GM12892 (cell line): Measurements from ENCODE around the gene NR3C2. TPM values are rescaled to one million over a fixed set of nuclear protein-coding genes. Genes with fewer than 3 reads are reported as not detected.

ENCODE experiments used
- DNase-seq: peaks from one replicate; pipeline ENCODE4 v3.0.0; 2011; ENCODE audit not compliant: insufficient read length
- FAIRE-seq: peaks from 2 replicates; lab custom pipeline; 2011; peaks lifted over from hg19 to GRCh38; lab: Jason Lieb, UNC
- POLR2A ChIP-seq: IDR thresholded peaks from 2 replicates; pipeline ENCODE4 v1.6.1; 2011; ENCODE audit warnings: low read depth, low read length, control low read depth
- POLR2AphosphoS5 ChIP-seq: IDR thresholded peaks from 2 replicates; pipeline ENCODE4 v1.6.1; 2011; ENCODE audit warnings: low read depth, low read length, control low read depth
- TAF1 ChIP-seq: IDR thresholded peaks from 2 replicates; pipeline ENCODE4 v1.6.1; 2011; ENCODE audit warnings: low read depth, mild to moderate bottlenecking, control low read depth, low read length, borderline replicate concordance
- polyA plus RNA-seq: library from polyadenylated mRNA; unstranded; fragments of >200 nt; gene quantifications from one replicate; pipeline ENCODE4 v1.2.1, GENCODE V29; 2012; ENCODE audit warnings: missing spikeins, inconsistent platforms; ENCODE audit not compliant: missing spikeins

The NR3C2 gene
- polyA plus RNA-seq, result 0.25 TPM

DNA sequence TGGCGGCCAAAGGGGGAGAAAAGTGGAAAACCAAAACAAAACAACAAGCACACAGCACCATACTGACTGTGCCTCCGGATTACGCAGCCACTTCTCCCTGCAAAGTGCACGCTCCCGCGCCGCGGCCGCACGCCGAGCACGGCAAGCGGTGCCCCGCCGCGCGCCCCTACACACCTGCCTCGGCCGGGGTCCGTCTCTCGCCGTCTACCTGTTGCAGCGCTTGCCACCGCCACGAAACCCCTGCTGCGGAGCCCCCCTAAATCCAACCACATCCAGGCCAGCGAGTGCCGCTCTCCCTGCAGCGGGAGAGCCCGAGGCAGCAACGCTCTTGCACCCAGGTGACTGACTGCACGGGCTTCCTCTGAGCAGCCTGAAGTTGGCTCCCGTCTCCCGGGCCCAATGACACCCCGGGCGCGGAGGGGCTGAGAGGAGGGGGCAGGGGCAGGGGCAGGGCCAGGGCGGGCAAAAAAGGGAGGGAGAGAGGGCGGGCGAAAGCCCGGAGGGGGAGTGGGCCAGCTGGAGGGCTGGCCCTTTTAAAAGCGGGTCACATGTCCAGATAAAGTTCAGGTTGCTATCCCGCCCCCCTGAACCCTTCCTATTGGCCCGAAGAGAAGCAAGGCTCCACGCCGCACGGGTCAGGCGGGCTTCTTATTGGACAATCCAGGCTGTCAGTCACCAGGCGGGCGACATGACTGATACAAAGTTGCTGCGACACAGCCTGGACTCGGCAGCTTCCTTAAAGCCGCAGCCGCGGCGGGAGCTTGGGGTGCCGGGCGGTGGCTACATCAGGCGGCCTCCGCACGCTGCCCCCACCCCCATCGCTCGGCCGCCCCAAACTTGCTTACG is at the start of gene NR3C2:
TSS of gene NR3C2 (minus strand) at position 429 of the 846 bp plus-strand sequence.
- DNase-seq (peak; percentile 94), FAIRE-seq (peak; percentile 86)
- peak; percentile 65; the same call in 1 of the 2 replicates for TF ChIP-seq POLR2A
- TF ChIP-seq POLR2AphosphoS5, result peak; percentile 57; the same call in 1 of the 2 replicates
- TF ChIP-seq TAF1, result peak; percentile 20; the same call in 1 of the 2 replicates

- TF ChIP-seq POLR2AphosphoS5 (no peak), POLR2A (no peak), TAF1 (no peak)
- DNase-seq (no peak), FAIRE-seq (no peak)
These were observed 45.0 kb upstream of the NR3C2 start for GRCh38 chr4:148487181-148487580.

DNA sequence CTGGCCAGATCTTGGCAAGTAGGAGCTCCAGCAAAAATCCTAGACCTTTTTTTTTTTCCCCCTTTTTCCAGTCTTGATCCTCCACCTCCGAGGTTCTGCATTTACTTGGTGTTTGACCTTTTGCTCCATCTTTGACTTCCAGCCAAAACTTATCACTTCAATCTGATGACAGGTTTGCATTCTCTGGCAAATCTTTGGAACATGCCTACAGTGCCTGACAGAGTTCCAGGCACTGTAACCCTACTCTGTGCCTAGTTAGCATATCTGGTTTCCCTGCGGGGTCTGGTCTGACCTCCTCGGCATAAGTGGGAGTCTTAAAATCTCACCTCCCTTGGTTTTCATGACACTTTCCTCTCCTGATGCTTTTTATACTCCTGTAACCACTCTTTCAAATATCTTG is 39.4 kb upstream of the NR3C2 start:
- FAIRE-seq (no peak), DNase-seq (no peak)
- TF ChIP-seq POLR2AphosphoS5 (no peak), POLR2A (no peak), TAF1 (no peak)

DNA sequence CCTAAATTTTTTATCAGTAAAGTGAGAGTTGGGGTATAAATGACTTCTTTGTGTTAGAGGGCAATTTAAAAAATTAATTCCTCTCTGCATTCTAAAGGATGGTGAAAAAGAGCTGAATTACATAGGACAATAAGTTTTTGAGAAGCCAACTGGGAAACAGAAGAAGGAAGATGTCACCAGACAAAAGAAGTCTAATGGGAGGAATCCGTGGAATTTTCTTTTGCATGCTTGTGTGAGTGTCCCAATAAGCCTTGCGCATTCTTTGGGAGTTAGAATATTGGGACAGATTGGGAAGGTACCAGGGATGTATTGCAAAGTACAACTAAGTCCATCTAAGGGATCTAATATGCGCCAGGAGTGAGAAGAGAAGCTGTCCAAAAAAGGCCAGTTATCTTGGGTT is 35.1 kb upstream of the NR3C2 start:
- FAIRE-seq (no peak), DNase-seq (no peak)
- TF ChIP-seq POLR2AphosphoS5 (no peak), TAF1 (no peak), POLR2A (no peak)

DNA sequence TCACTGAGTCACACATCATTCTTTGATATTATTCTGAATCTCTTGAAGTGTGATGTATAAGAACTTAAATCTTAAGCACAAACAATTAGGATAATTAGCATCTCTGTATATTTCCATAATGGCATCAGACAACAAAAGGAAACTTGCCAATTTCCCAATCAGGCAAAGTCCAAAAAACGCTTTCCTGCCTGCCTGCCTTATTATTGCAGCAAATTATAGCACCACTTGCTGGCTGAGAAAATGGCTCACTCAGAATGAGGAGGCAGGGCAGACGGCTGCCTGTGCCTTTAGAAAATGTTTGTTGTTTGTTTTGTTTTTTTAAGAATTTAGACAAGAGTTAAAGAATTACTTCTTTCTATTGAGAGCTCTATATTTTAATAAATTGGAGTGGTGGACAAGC is 27.7 kb upstream of the NR3C2 start:
- DNase-seq, result no peak
- FAIRE-seq, result no peak
- TF ChIP-seq POLR2AphosphoS5, result no peak
- no peak for TF ChIP-seq TAF1
- no peak for TF ChIP-seq POLR2A

DNA sequence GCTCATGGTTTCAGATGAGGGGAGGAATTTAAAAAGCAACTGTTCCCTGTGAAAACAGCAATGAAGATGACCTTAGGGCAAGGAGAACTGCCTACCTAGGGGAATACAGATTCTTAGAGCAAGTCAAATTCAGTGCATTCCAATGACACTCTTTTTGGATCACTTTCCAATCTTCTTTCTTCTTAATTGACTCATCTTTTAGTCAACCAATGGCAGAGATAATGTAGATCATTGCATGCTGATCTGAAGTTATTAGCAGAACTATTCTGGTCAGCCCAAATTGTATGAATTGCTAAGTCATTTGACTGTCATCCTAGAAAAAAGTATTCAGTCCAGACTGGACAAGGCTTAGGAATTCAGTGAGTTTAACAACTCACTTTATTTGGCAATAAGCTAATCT is 12.6 kb upstream of the NR3C2 start:
- FAIRE-seq (no peak), DNase-seq (no peak)
- TF ChIP-seq POLR2A (no peak), POLR2AphosphoS5 (no peak), TAF1 (no peak)

GRCh38 chr4:148453833-148454232 is 11.6 kb upstream of the NR3C2 start:
- TF ChIP-seq POLR2AphosphoS5 (no peak), TAF1 (no peak), POLR2A (no peak)
- DNase-seq, result no peak
- FAIRE-seq, result no peak

GRCh38 chr4:148452970-148453369 is 10.8 kb upstream of the NR3C2 start:
- DNase-seq (no peak), FAIRE-seq (no peak)
- no peak for TF ChIP-seq POLR2A

- TF ChIP-seq POLR2AphosphoS5, result no peak
- TF ChIP-seq TAF1, result no peak
- no peak for TF ChIP-seq POLR2A
- DNase-seq (no peak), FAIRE-seq (no peak)
These were observed 7.7 kb upstream of the NR3C2 start for GRCh38 chr4:148449921-148450320.

DNA sequence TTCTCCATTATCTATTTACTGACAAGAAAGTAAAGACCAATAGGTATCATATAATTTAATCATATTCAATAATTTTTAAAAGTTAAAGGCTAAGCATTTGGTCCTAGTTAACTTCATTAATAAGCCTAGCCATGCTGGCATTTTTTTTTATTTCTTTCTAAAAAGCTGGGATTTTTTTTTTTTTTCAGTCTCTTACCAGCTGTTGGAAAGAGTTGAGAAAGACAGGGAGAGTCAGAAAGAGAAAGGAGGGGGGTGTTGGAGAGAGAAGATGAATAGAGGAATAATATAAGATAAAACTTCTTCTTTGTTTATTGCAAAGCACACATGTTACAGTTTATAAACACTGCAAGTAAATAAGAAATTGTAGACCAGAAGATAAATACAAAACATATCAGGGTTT is 5.9 kb upstream of the NR3C2 start:
- FAIRE-seq (no peak), DNase-seq (no peak)
- TF ChIP-seq POLR2AphosphoS5 (no peak), POLR2A (no peak), TAF1 (no peak)

DNA sequence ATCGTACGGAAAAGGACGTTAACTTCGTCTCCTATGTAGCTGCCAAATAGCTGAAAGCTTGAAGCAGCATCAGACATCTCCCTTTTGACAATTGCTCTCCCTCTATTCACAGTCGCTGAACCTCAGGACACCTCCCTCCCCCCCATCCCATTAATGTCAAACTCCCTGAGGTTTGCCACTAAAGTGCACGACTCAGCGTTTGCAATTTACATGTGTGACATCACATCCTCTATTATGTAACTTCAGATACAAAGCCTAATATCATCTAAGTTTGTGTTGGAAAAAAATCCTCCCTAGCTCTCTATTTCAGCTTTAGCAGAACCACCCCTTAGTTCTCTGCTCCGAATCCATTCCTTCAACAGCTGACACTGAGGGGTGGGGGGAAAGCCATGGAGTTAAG is 5.5 kb upstream of the NR3C2 start:
- FAIRE-seq (no peak), DNase-seq (no peak)
- TF ChIP-seq POLR2AphosphoS5, result no peak
- no peak for TF ChIP-seq TAF1
- no peak for TF ChIP-seq POLR2A

GRCh38 chr4:148445860-148446330 is 3.7 kb upstream of the NR3C2 start:
- FAIRE-seq, result no peak
- TF ChIP-seq TAF1 (no peak), POLR2A (no peak), POLR2AphosphoS5 (no peak)

More at GRCh38 chr4:148445860-148446330, 3.7 kb upstream of the NR3C2 start:
- no peak for DNase-seq
